Measurements from ENCODE around the gene AGAP1. TPM values are rescaled to one million over a fixed set of nuclear protein-coding genes. Genes with fewer than 3 reads are reported as not detected.

The AGAP1 gene
- polyA plus RNA-seq, 2 of the 4 experiments (the other 2 are of a cell fraction) = 20.2 to 21.9 TPM

DNA sequence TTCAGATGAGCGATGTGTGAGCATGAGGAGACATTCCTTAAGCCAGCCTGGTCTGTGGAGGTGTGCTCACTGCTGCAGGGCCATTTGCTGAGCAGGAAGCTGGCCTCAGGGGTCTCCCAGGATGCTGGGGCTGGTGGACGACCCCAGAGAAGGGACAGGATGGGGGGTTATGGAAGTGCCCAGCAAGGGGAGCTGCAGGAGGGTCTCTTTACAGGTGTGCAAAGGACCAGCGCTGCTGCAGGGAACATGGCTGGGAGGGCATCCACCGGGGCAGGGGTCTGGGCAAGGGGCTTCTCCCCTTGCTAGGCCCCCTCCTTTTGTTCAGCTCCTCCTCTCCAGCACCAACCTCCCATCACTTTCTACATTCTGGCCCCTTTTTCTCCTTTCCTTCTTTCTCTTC is 489.2 kb downstream of the AGAP1 start:
- DNase-seq (ENCODE audit: low read depth in 1 of 2, low spot score in 1 of 2) (no peak), FAIRE-seq (no peak)
- WGBS (ENCODE audit: missing lambda C conversion rate) = 91% methylated on average over 4 of the region's 4 CpGs

DNA sequence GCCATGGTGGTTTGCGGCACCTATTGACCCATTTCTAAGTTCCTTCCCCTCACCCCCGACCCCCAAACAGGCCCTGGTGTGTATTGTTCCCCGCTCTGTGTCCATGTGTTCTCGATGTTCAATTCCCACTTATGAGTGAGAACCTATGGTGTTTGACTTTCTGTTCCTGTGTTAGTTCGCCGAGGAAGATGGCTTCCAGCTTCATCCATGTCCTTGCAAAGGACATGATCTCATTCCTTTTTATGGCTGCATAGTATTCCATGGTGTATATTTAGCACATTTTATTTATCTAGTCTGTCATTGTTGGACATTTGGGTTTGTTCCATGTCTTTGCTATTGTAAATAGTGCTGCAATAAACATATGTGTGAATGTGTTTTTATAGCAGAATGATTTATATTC is 490.7 kb downstream of the AGAP1 start:
- Histone ChIP-seq H3K27ac (no peak overlapping the region), H3K4me1 (no peaks in the 10 kb centered on the region), H3K4me2 (no peak overlapping the region), H3K9me3 (no peaks in the 10 kb centered on the region), H3K4me3 (no peak overlapping the region)
- WGBS (ENCODE audit: missing lambda C conversion rate) = 84% methylated on average over 6 of the region's 6 CpGs
- ChIA-PET POLR2A (no interaction called here), CTCF (no interaction called here)
- ATAC-seq (no peak), DNase-seq (ENCODE audit: low read depth in 1 of 2, low spot score in 1 of 2) (no peak), FAIRE-seq (no peak)
- TF ChIP-seq MYC (IDR thresholded peaks at IDR 0.05; ENCODE audit: borderline replicate concordance, low read length) (no peak), KDM1A (IDR thresholded peaks at IDR 0.05; ENCODE audit: low read depth) (peak; percentile 69; the same call in 1 of the 2 replicates)

More for the DNA sequence above, 489.2 kb downstream of the AGAP1 start:
- Histone ChIP-seq H3K4me1 (no peaks in the 10 kb centered on the region), H3K4me3 (no peak overlapping the region), H3K4me2 (no peak overlapping the region), H3K9me3 (no peaks in the 10 kb centered on the region), H3K27ac (no peak overlapping the region)
- CTCF ChIA-PET = no interaction called here
- ATAC-seq = no peak
- TF ChIP-seq TFCP2L1 (CRISPR knock-in tag; IDR thresholded peaks at IDR 0.05) (no peak), RFX5 (IDR thresholded peaks at IDR 0.05) (no peak), ZC3H11A (IDR thresholded peaks at IDR 0.05) (no peak), RAD21 (conservative IDR thresholded peaks at IDR 0.05 in 1 of 2, IDR thresholded peaks at IDR 0.05 in 1 of 2) (no peak), RARB (CRISPR knock-in tag; IDR thresholded peaks at IDR 0.05) (no peak), CHD2 (IDR thresholded peaks at IDR 0.05; ENCODE audit: low read length, partially characterized antibody) (no peak), NR3C1 (IDR thresholded peaks at IDR 0.05) (no peak), SMC3 (IDR thresholded peaks at IDR 0.05) (no peak), HOXA7 (CRISPR knock-in tag; IDR thresholded peaks at IDR 0.05) (no peak), JUN (IDR thresholded peaks at IDR 0.05) (no peak), KDM1A (IDR thresholded peaks at IDR 0.05; ENCODE audit: low read depth) (no peak), NFE2L2 (conservative IDR thresholded peaks at IDR 0.05; ENCODE audit: low read length) (no peak), NPAS2 (CRISPR knock-in tag; IDR thresholded peaks at IDR 0.05; ENCODE audit: borderline replicate concordance) (no peak), PHF8 (IDR thresholded peaks at IDR 0.05; ENCODE audit: borderline replicate concordance, low read depth) (no peak), HOXB13 (CRISPR knock-in tag; IDR thresholded peaks at IDR 0.05; ENCODE audit: low read depth) (no peak)
- TF ChIP-seq, protein P1, sequence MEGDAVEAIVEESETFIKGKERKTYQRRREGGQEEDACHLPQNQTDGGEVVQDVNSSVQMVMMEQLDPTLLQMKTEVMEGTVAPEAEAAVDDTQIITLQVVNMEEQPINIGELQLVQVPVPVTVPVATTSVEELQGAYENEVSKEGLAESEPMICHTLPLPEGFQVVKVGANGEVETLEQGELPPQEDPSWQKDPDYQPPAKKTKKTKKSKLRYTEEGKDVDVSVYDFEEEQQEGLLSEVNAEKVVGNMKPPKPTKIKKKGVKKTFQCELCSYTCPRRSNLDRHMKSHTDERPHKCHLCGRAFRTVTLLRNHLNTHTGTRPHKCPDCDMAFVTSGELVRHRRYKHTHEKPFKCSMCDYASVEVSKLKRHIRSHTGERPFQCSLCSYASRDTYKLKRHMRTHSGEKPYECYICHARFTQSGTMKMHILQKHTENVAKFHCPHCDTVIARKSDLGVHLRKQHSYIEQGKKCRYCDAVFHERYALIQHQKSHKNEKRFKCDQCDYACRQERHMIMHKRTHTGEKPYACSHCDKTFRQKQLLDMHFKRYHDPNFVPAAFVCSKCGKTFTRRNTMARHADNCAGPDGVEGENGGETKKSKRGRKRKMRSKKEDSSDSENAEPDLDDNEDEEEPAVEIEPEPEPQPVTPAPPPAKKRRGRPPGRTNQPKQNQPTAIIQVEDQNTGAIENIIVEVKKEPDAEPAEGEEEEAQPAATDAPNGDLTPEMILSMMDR (IDR thresholded peaks at IDR 0.05) = no peak
- TF ChIP-seq, protein P2, sequence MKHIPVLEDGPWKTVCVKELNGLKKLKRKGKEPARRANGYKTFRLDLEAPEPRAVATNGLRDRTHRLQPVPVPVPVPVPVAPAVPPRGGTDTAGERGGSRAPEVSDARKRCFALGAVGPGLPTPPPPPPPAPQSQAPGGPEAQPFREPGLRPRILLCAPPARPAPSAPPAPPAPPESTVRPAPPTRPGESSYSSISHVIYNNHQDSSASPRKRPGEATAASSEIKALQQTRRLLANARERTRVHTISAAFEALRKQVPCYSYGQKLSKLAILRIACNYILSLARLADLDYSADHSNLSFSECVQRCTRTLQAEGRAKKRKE (CRISPR knock-in tag; IDR thresholded peaks at IDR 0.05; ENCODE audit: low read depth) = no peak
- TF ChIP-seq, protein P3, sequence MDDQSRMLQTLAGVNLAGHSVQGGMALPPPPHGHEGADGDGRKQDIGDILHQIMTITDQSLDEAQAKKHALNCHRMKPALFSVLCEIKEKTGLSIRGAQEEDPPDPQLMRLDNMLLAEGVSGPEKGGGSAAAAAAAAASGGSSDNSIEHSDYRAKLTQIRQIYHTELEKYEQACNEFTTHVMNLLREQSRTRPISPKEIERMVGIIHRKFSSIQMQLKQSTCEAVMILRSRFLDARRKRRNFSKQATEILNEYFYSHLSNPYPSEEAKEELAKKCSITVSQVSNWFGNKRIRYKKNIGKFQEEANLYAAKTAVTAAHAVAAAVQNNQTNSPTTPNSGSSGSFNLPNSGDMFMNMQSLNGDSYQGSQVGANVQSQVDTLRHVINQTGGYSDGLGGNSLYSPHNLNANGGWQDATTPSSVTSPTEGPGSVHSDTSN (IDR thresholded peaks at IDR 0.05) = no peak
- POLR2A ChIA-PET = no interaction called here

DNA sequence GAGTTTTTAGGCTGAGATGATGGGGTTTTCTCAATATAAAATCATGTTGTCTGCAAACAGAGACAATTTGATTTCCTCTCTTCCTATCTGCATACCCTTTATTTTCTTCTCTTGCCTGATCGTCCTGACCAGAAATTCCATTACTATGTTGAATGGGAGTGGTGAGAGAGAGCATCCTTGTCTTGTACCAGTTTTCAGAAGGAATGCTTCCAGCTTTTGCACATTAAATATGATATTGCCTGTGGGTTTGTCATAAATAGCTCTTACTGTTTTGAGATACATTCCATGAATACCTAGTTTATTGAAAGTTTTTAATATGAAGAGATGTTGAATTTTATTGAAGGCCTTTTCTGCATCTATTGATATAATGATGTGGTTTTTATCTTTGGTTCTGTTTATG is 492.5 kb downstream of the AGAP1 start:
- Histone ChIP-seq H3K4me1 (no peaks in the 10 kb centered on the region), H3K4me3 (no peak overlapping the region), H3K4me2 (no peak overlapping the region), H3K27ac (no peak overlapping the region), H3K9me3 (no peaks in the 10 kb centered on the region)
- ATAC-seq (no peak), FAIRE-seq (no peak), DNase-seq (ENCODE audit: low read depth in 1 of 2, low spot score in 1 of 2) (no peak)
- ChIA-PET CTCF (no interaction called here), POLR2A (no interaction called here)
- 82% methylated on average over 1 of the region's 1 CpG for WGBS (ENCODE audit: missing lambda C conversion rate)
- no peak for TF ChIP-seq HOXA7 (CRISPR knock-in tag; IDR thresholded peaks at IDR 0.05)
- no peak for TF ChIP-seq POLR2AphosphoS2 (conservative IDR thresholded peaks at IDR 0.05; ENCODE audit: low read length)
- TF ChIP-seq, protein P4, sequence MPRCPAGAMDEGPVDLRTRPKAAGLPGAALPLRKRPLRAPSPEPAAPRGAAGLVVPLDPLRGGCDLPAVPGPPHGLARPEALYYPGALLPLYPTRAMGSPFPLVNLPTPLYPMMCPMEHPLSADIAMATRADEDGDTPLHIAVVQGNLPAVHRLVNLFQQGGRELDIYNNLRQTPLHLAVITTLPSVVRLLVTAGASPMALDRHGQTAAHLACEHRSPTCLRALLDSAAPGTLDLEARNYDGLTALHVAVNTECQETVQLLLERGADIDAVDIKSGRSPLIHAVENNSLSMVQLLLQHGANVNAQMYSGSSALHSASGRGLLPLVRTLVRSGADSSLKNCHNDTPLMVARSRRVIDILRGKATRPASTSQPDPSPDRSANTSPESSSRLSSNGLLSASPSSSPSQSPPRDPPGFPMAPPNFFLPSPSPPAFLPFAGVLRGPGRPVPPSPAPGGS (IDR thresholded peaks at IDR 0.05) = no peak
- TF ChIP-seq POLR2A (IDR thresholded peaks at IDR 0.05; ENCODE audit: low read length) = no peak
- TF ChIP-seq ZFP36 (IDR thresholded peaks at IDR 0.05; ENCODE audit: borderline replicate concordance, partially characterized antibody) = no peak
- TF ChIP-seq GATA3 (IDR thresholded peaks at IDR 0.05; ENCODE audit: borderline replicate concordance) = no peak
- no peak for TF ChIP-seq CBX8 (IDR thresholded peaks at IDR 0.05)
- TF ChIP-seq FOXS1 (CRISPR knock-in tag; IDR thresholded peaks at IDR 0.05) = no peak
- no peak for TF ChIP-seq RARB (CRISPR knock-in tag; IDR thresholded peaks at IDR 0.05)
- TF ChIP-seq, protein P5, sequence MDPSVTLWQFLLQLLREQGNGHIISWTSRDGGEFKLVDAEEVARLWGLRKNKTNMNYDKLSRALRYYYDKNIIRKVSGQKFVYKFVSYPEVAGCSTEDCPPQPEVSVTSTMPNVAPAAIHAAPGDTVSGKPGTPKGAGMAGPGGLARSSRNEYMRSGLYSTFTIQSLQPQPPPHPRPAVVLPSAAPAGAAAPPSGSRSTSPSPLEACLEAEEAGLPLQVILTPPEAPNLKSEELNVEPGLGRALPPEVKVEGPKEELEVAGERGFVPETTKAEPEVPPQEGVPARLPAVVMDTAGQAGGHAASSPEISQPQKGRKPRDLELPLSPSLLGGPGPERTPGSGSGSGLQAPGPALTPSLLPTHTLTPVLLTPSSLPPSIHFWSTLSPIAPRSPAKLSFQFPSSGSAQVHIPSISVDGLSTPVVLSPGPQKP (IDR thresholded peaks at IDR 0.05; ENCODE audit: low read depth, low read length) = no peak
- no peak for TF ChIP-seq SREBF2 (IDR thresholded peaks at IDR 0.05)
- TF ChIP-seq, protein P6, sequence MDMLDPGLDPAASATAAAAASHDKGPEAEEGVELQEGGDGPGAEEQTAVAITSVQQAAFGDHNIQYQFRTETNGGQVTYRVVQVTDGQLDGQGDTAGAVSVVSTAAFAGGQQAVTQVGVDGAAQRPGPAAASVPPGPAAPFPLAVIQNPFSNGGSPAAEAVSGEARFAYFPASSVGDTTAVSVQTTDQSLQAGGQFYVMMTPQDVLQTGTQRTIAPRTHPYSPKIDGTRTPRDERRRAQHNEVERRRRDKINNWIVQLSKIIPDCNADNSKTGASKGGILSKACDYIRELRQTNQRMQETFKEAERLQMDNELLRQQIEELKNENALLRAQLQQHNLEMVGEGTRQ (IDR thresholded peaks at IDR 0.05) = no peak

Measured in A549 (cell line).